ENCODE results near the gene CAMTA2. TPM values are rescaled to one million over a fixed set of nuclear protein-coding genes. Genes with fewer than 3 reads are reported as not detected.

The CAMTA2 gene
- polyA plus RNA-seq, 1 donor (not counting 4 experiments of a cell fraction or from before 2014, with no cell fraction given): 8.5 TPM

- H3K4me2 ChIP-seq (ENCODE audit: control insufficient read depth, extremely low read depth, insufficient read depth, low read depth, low read length): no peak overlapping the region
- H3K9ac ChIP-seq (ENCODE audit: control insufficient read depth, extremely low read depth, insufficient read depth, low read length): no peak overlapping the region
- no peak overlapping the region for H3K27ac ChIP-seq (ENCODE audit: control insufficient read depth, insufficient read depth, low read length)
- H3K79me2 ChIP-seq (ENCODE audit: control insufficient read depth, insufficient read depth, low read length): no peaks in the 10 kb centered on the region
- no peaks in the 10 kb centered on the region for H4K20me1 ChIP-seq (ENCODE audit: control insufficient read depth, extremely low read depth, insufficient read depth, low read length)
- no peak for FAIRE-seq
- H3K27me3 ChIP-seq (ENCODE audit: control insufficient read depth, extremely low read depth, insufficient read depth, low read length): no peaks in the 10 kb centered on the region
- H3K9me3 ChIP-seq (ENCODE audit: control insufficient read depth, low read depth, low read length): no peaks in the 10 kb centered on the region
- no peak for DNase-seq (ENCODE audit: low read depth, low spot score)
- TF ChIP-seq EZH2 (IDR thresholded peaks at IDR 0.05; ENCODE audit: low read length) (no peak), CTCF (optimal IDR thresholded peaks at IDR 0.05 in 1 of 3, IDR thresholded peaks at IDR 0.05 in 1 of 3, conservative IDR thresholded peaks at IDR 0.05 in 1 of 3; ENCODE audit: extremely low read depth in 1 of 3, insufficient read depth in 2 of 3, low read length in 3 of 3) (no peak)
- H3K4me3 ChIP-seq (ENCODE audit: control insufficient read depth in 2 of 3, extremely low read depth in 1 of 3, insufficient read depth in 2 of 3, low read depth in 1 of 3, low read length in 3 of 3): no peak overlapping the region
- dilution Hi-C loops (cut with MboI; ENCODE audit: extremely low pct_ligation_motif_present, low sequenced_read_pairs): no loop called here
- H2AFZ ChIP-seq (ENCODE audit: control insufficient read depth, low read length): no peak overlapping the region
- peaks cover 5 to 16% of the 10 kb centered on the region in 2 experiments for H3K36me3 ChIP-seq (ENCODE audit: control insufficient read depth in 2 of 2, extremely low read depth in 1 of 2, insufficient read depth in 2 of 2, low read length in 2 of 2)
- peaks cover 7% of the 10 kb centered on the region for H3K4me1 ChIP-seq (ENCODE audit: control insufficient read depth, extremely low read depth, insufficient read depth, low read length)
- no peaks in the 10 kb centered on the region for H3K9me1 ChIP-seq (ENCODE audit: control insufficient read depth, extremely low read depth, insufficient read depth, low read length)
These were observed 39.8 kb upstream of the CAMTA2 start for GRCh38 chr17:5027299-5027698.

- H3K4me1 ChIP-seq (ENCODE audit: control insufficient read depth, extremely low read depth, insufficient read depth, low read length): peaks cover 4% of the 10 kb centered on the region
- no peak overlapping the region for H3K9ac ChIP-seq (ENCODE audit: control insufficient read depth, extremely low read depth, insufficient read depth, low read length)
- no peaks in the 10 kb centered on the region for H4K20me1 ChIP-seq (ENCODE audit: control insufficient read depth, extremely low read depth, insufficient read depth, low read length)
- no peaks in the 10 kb centered on the region for H3K9me3 ChIP-seq (ENCODE audit: control insufficient read depth, low read depth, low read length)
- no peak overlapping the region for H3K4me3 ChIP-seq (ENCODE audit: control insufficient read depth in 2 of 3, extremely low read depth in 1 of 3, insufficient read depth in 2 of 3, low read depth in 1 of 3, low read length in 3 of 3)
- no peaks in the 10 kb centered on the region for H3K27me3 ChIP-seq (ENCODE audit: control insufficient read depth, extremely low read depth, insufficient read depth, low read length)
- H3K36me3 ChIP-seq (ENCODE audit: control insufficient read depth in 2 of 2, extremely low read depth in 1 of 2, insufficient read depth in 2 of 2, low read length in 2 of 2): peaks cover 25 to 40% of the 10 kb centered on the region in 2 experiments
- H3K4me2 ChIP-seq (ENCODE audit: control insufficient read depth, extremely low read depth, insufficient read depth, low read depth, low read length): no peak overlapping the region
- H2AFZ ChIP-seq (ENCODE audit: control insufficient read depth, low read length): no peak overlapping the region
- FAIRE-seq (no peak), DNase-seq (ENCODE audit: low read depth, low spot score) (no peak)
- TF ChIP-seq CTCF (optimal IDR thresholded peaks at IDR 0.05 in 1 of 3, IDR thresholded peaks at IDR 0.05 in 1 of 3, conservative IDR thresholded peaks at IDR 0.05 in 1 of 3; ENCODE audit: extremely low read depth in 1 of 3, insufficient read depth in 2 of 3, low read length in 3 of 3) (no peak), EZH2 (IDR thresholded peaks at IDR 0.05; ENCODE audit: low read length) (no peak)
- dilution Hi-C loops (cut with MboI; ENCODE audit: extremely low pct_ligation_motif_present, low sequenced_read_pairs): no loop called here
- H3K27ac ChIP-seq (ENCODE audit: control insufficient read depth, insufficient read depth, low read length): no peak overlapping the region
- H3K79me2 ChIP-seq (ENCODE audit: control insufficient read depth, insufficient read depth, low read length): no peaks in the 10 kb centered on the region
- H3K9me1 ChIP-seq (ENCODE audit: control insufficient read depth, extremely low read depth, insufficient read depth, low read length): no peaks in the 10 kb centered on the region
These were observed 37.1 kb upstream of the CAMTA2 start for GRCh38 chr17:5024604-5025003.
